ENCODE measurements around the gene HAS3. TPM values are rescaled to one million over a fixed set of nuclear protein-coding genes. Genes with fewer than 3 reads are reported as not detected.
"Not testable (repeated sequence)": the region's sequence is repeated elsewhere in the genome, so short reads cannot be mapped to it uniquely, and the experiment has no call there.

HAS3 gene
- total RNA-seq, 2 experiments from 2014 or later, result 0.29 to 0.47 TPM

- ATAC-seq (no peak), DNase-seq (no peak)
- Mint-ChIP-seq H3K4me1 (peaks cover 2% of the 10 kb centered on the region), H3K36me3 (peaks cover 41% of the 10 kb centered on the region), H3K9me3 (ENCODE audit: low read depth) (no peaks in the 10 kb centered on the region), H3K27me3 (no peaks in the 10 kb centered on the region), H3K27ac (no peak overlapping the region), H3K4me3 (no peak overlapping the region)
- CTCF ChIA-PET, result interaction anchor here (7.5 kb wide), 1 partner anchor 141 kb away, joined by 93 read pairs; no protein-coding TSS in a partner anchor
These were observed 40.2 kb downstream of the HAS3 start for GRCh38 chr16:69145658-69146057.

DNA sequence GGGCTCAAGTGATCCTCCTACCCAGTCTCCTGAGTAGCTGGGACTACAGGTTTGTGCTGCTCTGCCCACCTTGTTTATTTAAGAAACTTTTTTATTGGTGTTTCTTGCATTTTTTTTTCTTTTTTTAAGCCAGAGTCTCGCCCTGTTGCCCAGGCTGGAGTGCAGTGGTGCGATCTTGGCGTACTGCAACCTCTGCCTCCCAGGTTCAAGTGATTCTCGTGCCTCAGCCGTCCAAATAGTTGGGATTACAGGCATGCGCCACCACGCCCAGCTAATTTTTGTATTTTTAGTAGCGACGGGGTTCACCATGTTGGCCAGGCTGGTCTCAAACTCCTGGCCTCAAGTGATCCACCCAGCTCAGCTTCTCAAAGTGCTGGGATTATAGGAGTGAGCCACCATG is 44.2 kb downstream of the HAS3 start:
- peaks cover 39% of the 10 kb centered on the region for H3K36me3 Mint-ChIP-seq
- not testable (repeated sequence) for H3K4me3 Mint-ChIP-seq; H3K4me1 Mint-ChIP-seq; DNase-seq; H3K27ac Mint-ChIP-seq; ATAC-seq; H3K27me3 Mint-ChIP-seq; H3K9me3 Mint-ChIP-seq (ENCODE audit: low read depth)
- CTCF ChIA-PET, result interaction anchor here (1.0 to 7.5 kb wide), 16 partner anchors 10 to 165 kb away, joined by 3 to 93 read pairs (median 5); partner anchors contain the start of genes CHTF8 and UTP4

GRCh38 chr16:69150146-69150865 is 44.9 kb downstream of the HAS3 start:
- H3K4me3 Mint-ChIP-seq, result no peak overlapping the region
- no peak overlapping the region for H3K27ac Mint-ChIP-seq
- CTCF ChIA-PET, result interaction anchor here (0.5 to 7.5 kb wide), 21 partner anchors 10 to 178 kb away, joined by 3 to 93 read pairs (median 5); partner anchors contain the start of genes CHTF8 and UTP4
- H3K36me3 Mint-ChIP-seq, result peaks cover 40% of the 10 kb centered on the region
- peak; percentile 85 for ATAC-seq
- no peaks in the 10 kb centered on the region for H3K27me3 Mint-ChIP-seq
- peaks cover 2% of the 10 kb centered on the region for H3K4me1 Mint-ChIP-seq
- DNase-seq, result peak; percentile 53
- no peaks in the 10 kb centered on the region for H3K9me3 Mint-ChIP-seq (ENCODE audit: low read depth)

- Mint-ChIP-seq H3K36me3 (peaks cover 57% of the 10 kb centered on the region), H3K4me3 (no peak overlapping the region), H3K9me3 (ENCODE audit: low read depth) (no peaks in the 10 kb centered on the region), H3K27me3 (no peaks in the 10 kb centered on the region), H3K4me1 (no peaks in the 10 kb centered on the region), H3K27ac (peak overlapping the region; percentile 9)
- no peak for ATAC-seq
- DNase-seq, result no peak
- CTCF ChIA-PET, result interaction anchor here (1.2 to 1.7 kb wide), 2 partner anchors 33 to 129 kb away, joined by 3 to 4 read pairs; no protein-coding TSS in a partner anchor
These were observed 51.7 kb downstream of the HAS3 start for GRCh38 chr16:69157196-69157595.

GRCh38 chr16:69160192-69160591 is 54.7 kb downstream of the HAS3 start:
- DNase-seq (no peak), ATAC-seq (no peak)
- Mint-ChIP-seq H3K27ac (peak overlapping the region; percentile 46), H3K27me3 (no peaks in the 10 kb centered on the region), H3K4me1 (peaks cover 3% of the 10 kb centered on the region), H3K36me3 (peaks cover 58% of the 10 kb centered on the region), H3K4me3 (no peak overlapping the region), H3K9me3 (ENCODE audit: low read depth) (no peaks in the 10 kb centered on the region)
- CTCF ChIA-PET, result interaction anchor here (1.2 kb wide), 1 partner anchor 126 kb away, joined by 4 read pairs; no protein-coding TSS in a partner anchor

GRCh38 chr16:69165584-69165983 is 60.1 kb downstream of the HAS3 start:
- no peak for DNase-seq

DNA sequence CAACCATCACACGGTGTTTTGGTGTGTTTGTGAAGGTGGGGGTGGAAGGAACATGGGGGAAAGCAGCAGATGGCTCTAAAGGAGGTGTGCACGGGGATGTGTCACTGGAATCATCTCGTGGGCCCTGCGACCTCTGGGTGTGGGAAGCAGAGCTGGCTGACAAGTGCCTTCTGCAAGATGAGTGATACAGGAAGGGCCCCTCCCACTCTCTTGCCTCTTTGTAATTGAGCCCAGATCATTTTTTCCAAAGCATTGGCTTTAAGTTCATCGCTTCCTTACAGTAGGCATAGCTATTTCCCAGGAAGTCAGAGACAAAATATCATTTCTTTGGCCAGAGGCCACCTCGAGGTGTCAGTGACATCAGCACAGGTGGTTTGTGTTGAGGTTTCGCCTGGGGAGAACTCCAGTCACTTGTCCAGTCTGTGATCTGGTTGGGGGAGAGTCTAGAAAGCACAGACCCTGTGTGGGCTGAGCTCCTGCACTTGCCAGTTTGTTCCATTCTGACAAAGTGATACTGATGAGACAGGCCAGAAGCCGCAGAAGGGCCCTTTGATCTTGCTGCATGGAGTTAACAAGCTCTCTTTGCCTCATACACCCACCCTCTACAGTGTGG is 60.9 kb downstream of the HAS3 start:
- Mint-ChIP-seq H3K36me3 (peaks cover 52% of the 10 kb centered on the region), H3K4me3 (no peak overlapping the region), H3K27me3 (no peaks in the 10 kb centered on the region), H3K9me3 (ENCODE audit: low read depth) (no peaks in the 10 kb centered on the region), H3K4me1 (peaks cover 31% of the 10 kb centered on the region), H3K27ac (peak overlapping the region; percentile 77)
- ATAC-seq, result peak; percentile 86
- DNase-seq, result peak; percentile 72
- CTCF ChIA-PET, result interaction anchor here (0.9 to 5.8 kb wide), 9 partner anchors 10 to 122 kb away, joined by 3 to 22 read pairs (median 5); partner anchors contain the start of gene SNTB2

More at GRCh38 chr16:69165584-69165983, 60.1 kb downstream of the HAS3 start:
- Mint-ChIP-seq H3K27me3 (no peaks in the 10 kb centered on the region), H3K4me3 (no peak overlapping the region), H3K36me3 (peaks cover 57% of the 10 kb centered on the region), H3K4me1 (peaks cover 31% of the 10 kb centered on the region), H3K9me3 (ENCODE audit: low read depth) (no peaks in the 10 kb centered on the region), H3K27ac (peak overlapping the region; percentile 77)
- CTCF ChIA-PET, result interaction anchor here (1.1 to 5.8 kb wide), 7 partner anchors 11 to 123 kb away, joined by 3 to 22 read pairs (median 5); partner anchors contain the start of gene SNTB2
- no peak for ATAC-seq

DNA sequence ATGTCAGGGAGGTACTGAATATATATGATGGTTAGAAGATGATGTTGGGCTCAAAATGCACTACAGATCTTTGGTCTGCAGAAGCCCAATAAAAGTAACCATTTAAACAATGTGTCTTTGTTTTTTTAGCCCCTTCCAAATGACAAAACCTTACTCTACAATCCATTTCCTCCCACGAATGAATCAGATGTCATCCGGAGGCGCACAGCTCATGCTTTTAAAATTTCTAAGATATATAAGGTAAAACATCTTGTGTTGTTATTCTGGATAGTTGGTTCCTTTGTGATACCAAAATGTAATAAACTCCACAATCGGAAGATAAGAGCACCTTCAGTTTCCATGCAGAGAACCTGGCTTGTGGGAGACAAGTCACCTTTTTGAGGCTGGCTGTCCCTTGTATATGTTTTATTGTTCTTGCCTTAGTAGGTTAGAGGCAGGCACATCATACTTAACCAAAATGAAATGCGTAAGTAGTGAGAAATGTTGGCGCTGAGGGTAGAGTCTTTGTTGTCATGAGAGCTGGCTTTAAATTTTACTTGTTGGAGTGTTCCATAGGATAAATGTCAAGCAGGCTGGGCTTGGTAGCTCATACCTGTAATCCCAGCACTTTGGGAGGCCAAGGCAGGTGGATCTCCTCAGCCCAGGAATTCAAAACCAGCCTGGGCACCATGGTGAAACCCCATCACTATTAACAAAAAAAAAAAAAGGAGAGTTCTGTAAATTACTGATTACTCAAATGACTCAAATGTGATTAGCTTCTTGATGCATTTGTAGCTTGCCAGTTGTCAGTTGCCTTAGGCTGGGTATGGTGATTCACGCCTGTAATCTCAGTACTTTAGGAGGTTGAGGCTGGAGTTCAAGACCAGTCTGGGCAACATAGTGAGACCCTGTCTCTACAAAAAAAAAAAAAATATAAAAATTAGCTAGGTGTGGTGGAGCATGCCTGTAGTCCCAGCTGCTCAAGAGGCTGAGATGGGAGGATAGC is 61.8 kb downstream of the HAS3 start:
- no peaks in the 10 kb centered on the region for H3K27me3 Mint-ChIP-seq
- peaks cover 31% of the 10 kb centered on the region for H3K4me1 Mint-ChIP-seq
- peaks cover 51% of the 10 kb centered on the region for H3K36me3 Mint-ChIP-seq
- H3K27ac Mint-ChIP-seq, result peak overlapping the region; percentile 77
- DNase-seq (no peak), ATAC-seq (no peak)
- CTCF ChIA-PET, result interaction anchor here (0.6 to 5.8 kb wide), 8 partner anchors 9 to 540 kb away, joined by 3 to 22 read pairs (median 5); partner anchors contain the start of gene SNTB2
- H3K9me3 Mint-ChIP-seq (ENCODE audit: low read depth), result no peaks in the 10 kb centered on the region
- no peak overlapping the region for H3K4me3 Mint-ChIP-seq

Other genes with a start within 250 kb of the HAS3 start
- gene CHTF8, start 26.9 kb downstream of the HAS3 start, total RNA-seq, result 100 to 1,000 TPM; 133 to 147 TPM
- 10 to 100 TPM; 57.7 to 82.3 TPM for gene UTP4, start 27.0 kb downstream of the HAS3 start, total RNA-seq
- gene SNTB2, start 81.5 kb downstream of the HAS3 start, total RNA-seq, result 10 to 100 TPM; 21.5 to 30.6 TPM
- gene VPS4A, start 205.7 kb downstream of the HAS3 start, total RNA-seq, result 10 to 100 TPM; 31.5 to 38.9 TPM
- 10 to 100 TPM; 18.3 to 21.3 TPM for gene PDF, start 224.9 kb downstream of the HAS3 start, total RNA-seq
- 10 to 100 TPM; 27.6 to 32.7 TPM for gene COG8, start 233.9 kb downstream of the HAS3 start, total RNA-seq
- gene NIP7, start 234.1 kb downstream of the HAS3 start, total RNA-seq, result 10 to 100 TPM; 36.2 to 48.8 TPM
- 1 to 10 TPM; 1.5 TPM for gene TMED6, start 246.1 kb downstream of the HAS3 start, total RNA-seq